Stimulated activated CD4-positive, alpha-beta T cell treated with anti-CD3 and anti-CD28 coated beads, TNF-alpha, amount 100 ng/mL, for 4 hours (primary cell): ENCODE data around the gene LMX1A.
A peak's percentile ranks its signal among the peaks of the same experiment; 100 is the strongest.

Source experiments
- DNase-seq, 3 experiments: peaks; one replicate each; pipeline ENCODE4 v3.0.0-alpha.2; 2020; ENCODE audit warnings: low read depth in 3 of 3

LMX1A gene

GRCh38 chr1:165367375-165367993 is 11.0 kb upstream of the LMX1A start:
- DNase-seq, result peak; percentile 53 to 61 (median 60)

- DNase-seq, result no peak
Measured at GRCh38 chr1:165365341-165365740, 8.8 kb upstream of the LMX1A start.

- DNase-seq, result no peak
Measured at GRCh38 chr1:165364568-165365133, 8.1 kb upstream of the LMX1A start.

GRCh38 chr1:165356876-165357275 is 361 bp upstream of the LMX1A start:
- DNase-seq, result no peak

- no peak for DNase-seq
Measured at GRCh38 chr1:165355139-165355976, 1.2 kb downstream of the LMX1A start.

- no peak for DNase-seq
Measured at GRCh38 chr1:165354739-165355138, 1.8 kb downstream of the LMX1A start.

GRCh38 chr1:165353731-165354671 is 2.5 kb downstream of the LMX1A start:
- DNase-seq, result no peak

- no peak for DNase-seq
Measured at GRCh38 chr1:165352442-165353293, 3.8 kb downstream of the LMX1A start.

GRCh38 chr1:165351863-165352441 is 4.6 kb downstream of the LMX1A start:
- no peak for DNase-seq

GRCh38 chr1:165350840-165351239 is 5.7 kb downstream of the LMX1A start:
- DNase-seq, result no peak

GRCh38 chr1:165345502-165345901 is 11.0 kb downstream of the LMX1A start:
- no peak for DNase-seq

GRCh38 chr1:165344736-165345135 is 11.8 kb downstream of the LMX1A start:
- no peak for DNase-seq

- no peak for DNase-seq
Measured at GRCh38 chr1:165344198-165344597, 12.3 kb downstream of the LMX1A start.

GRCh38 chr1:165342587-165342986 is 13.9 kb downstream of the LMX1A start:
- no peak for DNase-seq

GRCh38 chr1:165342168-165342567 is 14.3 kb downstream of the LMX1A start:
- no peak for DNase-seq

GRCh38 chr1:165339164-165339563 is 17.4 kb downstream of the LMX1A start:
- no peak for DNase-seq

- no peak for DNase-seq
Measured at GRCh38 chr1:165330483-165330882, 26.0 kb downstream of the LMX1A start.

- no peak for DNase-seq
Measured at GRCh38 chr1:165329104-165329503, 27.4 kb downstream of the LMX1A start.

- no peak for DNase-seq
Measured at GRCh38 chr1:165328136-165328535, 28.4 kb downstream of the LMX1A start.

- no peak for DNase-seq
Measured at GRCh38 chr1:165327538-165327937, 29.0 kb downstream of the LMX1A start.
